B cell (primary cell): Measurements from ENCODE around the gene USH2A. TPM values are rescaled to one million over a fixed set of nuclear protein-coding genes. Genes with fewer than 3 reads are reported as not detected.

Experiments
- ATAC-seq: fragments of 200-7000 bp; cut with Tn5 transposase; one replicate; pipeline ENCODE4 v1.10.0; 2021; ENCODE audit warnings: low read depth, mild to moderate bottlenecking, moderate number of reproducible peaks, moderate library complexity
- CTCF ChIA-PET: fragments of 350-600 bp; sonication (Branson Sonifier 250); formaldehyde crosslinking; loops from one replicate; lab custom pipeline; 2021; ENCODE audit warnings: antibody characterized with exemption, inconsistent platforms; lab: Charles Lee
- POLR2A ChIA-PET: fragments of 350-600 bp; sonication (Branson Sonifier 250); formaldehyde crosslinking; loops from one replicate; lab custom pipeline; 2021; ENCODE audit warnings: antibody characterized with exemption; lab: Charles Lee
- DNase-seq: peaks from one replicate; pipeline ENCODE4 v3.0.0; 2013
- H2AFZ ChIP-seq: 2 replicates; pipeline ENCODE4 v1.6.1; 2012; ENCODE audit warnings: mild to moderate bottlenecking, low read depth, low read length; ENCODE audit not compliant: insufficient read depth, poor library complexity, severe bottlenecking
- H3K27ac ChIP-seq, 2 donors: 1 replicate in 1 of 2; 2 replicates in 1 of 2; pipeline ENCODE4 v1.5.1; 2012 to 2013; ENCODE audit warnings: low read length in 2 of 2, mild to moderate bottlenecking in 2 of 2, moderate library complexity in 1 of 2
- H3K27me3 ChIP-seq, 4 experiments: fragments of 200-600 bp in 1 of 4; sonication (generic) in 1 of 4; replicated peaks in 1 of 4; 1 replicate in 2 of 4; 2 replicates in 2 of 4; pipeline versions ENCODE4 v1.6.1 to v1.7.0; 2013 to 2016; ENCODE audit warnings: low read length in 3 of 4, mild to moderate bottlenecking in 2 of 4, mixed read lengths in 1 of 4, moderate library complexity in 1 of 4; ENCODE audit not compliant: insufficient read depth in 4 of 4, control insufficient read depth in 3 of 4; ENCODE audit errors: control extremely low read depth in 1 of 4
- H3K36me3 ChIP-seq, 2 experiments: replicated peaks in 1 of 2; 1 replicate in 1 of 2; 2 replicates in 1 of 2; pipeline versions ENCODE4 v1.6.1 to v1.7.1; 2013; ENCODE audit warnings: low read length in 1 of 2; ENCODE audit not compliant: insufficient read depth in 2 of 2, control insufficient read depth in 1 of 2; ENCODE audit errors: control extremely low read depth in 1 of 2, extremely low read depth in 1 of 2
- H3K4me1 ChIP-seq, 2 donors: fragments of 200-600 bp in 1 of 2; sonication (generic) in 1 of 2; 1 replicate in 1 of 2; 2 replicates in 1 of 2; pipeline versions ENCODE4 v1.5.1 to v1.6.1; 2013 to 2017; ENCODE audit warnings: low read length in 2 of 2; ENCODE audit not compliant: control insufficient read depth in 2 of 2, insufficient read depth in 2 of 2
- H3K4me2 ChIP-seq: replicated peaks from 2 replicates; pipeline ENCODE3; 2012; ENCODE audit warnings: mild to moderate bottlenecking, low read depth, low read length; ENCODE audit not compliant: poor library complexity, severe bottlenecking
- H3K4me3 ChIP-seq, 5 experiments: fragments of 200-600 bp in 1 of 5; sonication (generic) in 1 of 5; 1 replicate in 3 of 5; 2 replicates in 2 of 5; pipeline versions ENCODE4 v1.5.1 to v1.7.0; 2011 to 2016; ENCODE audit warnings: low read length in 4 of 5, mild to moderate bottlenecking in 4 of 5, low read depth in 2 of 5, control low read depth in 1 of 5, moderate library complexity in 1 of 5; ENCODE audit not compliant: insufficient read depth in 1 of 5; ENCODE audit errors: control extremely low read depth in 1 of 5, extremely low read depth in 1 of 5
- H3K79me2 ChIP-seq: fragments of 200-600 bp; sonication (generic); one replicate; pipeline ENCODE4 v1.6.0; 2016; ENCODE audit warnings: low read length; ENCODE audit not compliant: control insufficient read depth, insufficient read depth
- H3K9ac ChIP-seq: fragments of 200-600 bp; sonication (generic); 2 replicates; pipeline ENCODE4 v1.6.1; 2017; ENCODE audit warnings: mild to moderate bottlenecking, low read length, moderate library complexity
- H3K9me3 ChIP-seq, 3 donors: one replicate each; pipeline versions ENCODE4 v1.6.1 to v1.7.1; 2013; ENCODE audit warnings: low read length in 2 of 3; ENCODE audit not compliant: control insufficient read depth in 2 of 3, insufficient read depth in 1 of 3; ENCODE audit errors: control extremely low read depth in 1 of 3
- H4K20me1 ChIP-seq: 2 replicates; pipeline ENCODE4 v1.6.0; 2012; ENCODE audit warnings: mild to moderate bottlenecking, low read length; ENCODE audit not compliant: insufficient read depth, control insufficient read depth, poor library complexity, severe bottlenecking
- H3K27ac Mint-ChIP-seq: one replicate; pipeline ENCODE4 v1.8.0; 2021; ENCODE audit warnings: mixed read lengths
- H3K27me3 Mint-ChIP-seq: one replicate; pipeline ENCODE4 v1.8.0; 2021; ENCODE audit warnings: mixed read lengths
- H3K4me1 Mint-ChIP-seq: one replicate; pipeline ENCODE4 v1.8.0; 2021; ENCODE audit warnings: mixed read lengths
- H3K4me3 Mint-ChIP-seq: one replicate; pipeline ENCODE4 v1.8.0; 2021; ENCODE audit warnings: mixed read lengths
- H3K9me3 Mint-ChIP-seq: one replicate; pipeline ENCODE4 v1.8.0; 2022; ENCODE audit warnings: mixed read lengths; ENCODE audit not compliant: insufficient read depth
- CTCF ChIP-seq: fragments of 200-600 bp; IDR thresholded peaks from one replicate; pipeline ENCODE4 v1.8.0; 2022; ENCODE audit warnings: antibody characterized with exemption, mild to moderate bottlenecking
- EZH2 ChIP-seq: IDR thresholded peaks from 2 replicates; pipeline ENCODE4 v1.6.1; 2012; ENCODE audit warnings: borderline replicate concordance, low read depth, mild to moderate bottlenecking, moderate library complexity, low read length; ENCODE audit not compliant: insufficient read depth, poor library complexity, severe bottlenecking
- WGBS: methylation state at CpG from one replicate; pipeline ENCODE4 v1.1.5; 2013; ENCODE audit warnings: missing lambda C conversion rate; ENCODE audit not compliant: insufficient coverage; 5-methylcytosine and 5-hydroxymethylcytosine counted together
- intact Hi-C: fragments of 100-400 bp; cut with micrococcal nuclease; formaldehyde crosslinking; loops from one replicate; pipeline ENCODE4 v1.10.0; 2022
- polyA plus RNA-seq: library from polyadenylated mRNA; depleted of rRNA; stranded (reverse); fragments of >200 nt; gene quantifications from 2 replicates; pipeline ENCODE4 v1.2.3, GENCODE V29; 2012
- total RNA-seq, 2 donors: library from RNA; stranded (reverse); fragments of 120-200 nt in 1 of 2; gene quantifications; 1 replicate in 1 of 2; 2 replicates in 1 of 2; pipeline versions ENCODE4 v1.2.3 to v1.2.4, GENCODE V29; 2013 to 2022

USH2A gene
- total and polyA plus RNA-seq, 2 donors (not counting 1 experiment from before 2014, with no cell fraction given): 0.01 TPM; not detected in 1

GRCh38 chr1:216047811-216048572 is 375.3 kb downstream of the USH2A start:
- no peak overlapping the region for H2AFZ ChIP-seq
- no peaks in the 10 kb centered on the region for H3K27me3 ChIP-seq
- H3K4me2 ChIP-seq: no peak overlapping the region
- intact Hi-C loops: no loop called here
- TF ChIP-seq EZH2 (no peak), CTCF (no peak)
- H3K36me3 ChIP-seq: no peaks in the 10 kb centered on the region
- Mint-ChIP-seq H3K27me3 (no peaks in the 10 kb centered on the region), H3K4me3 (no peak overlapping the region), H3K9me3 (peaks cover 2% of the 10 kb centered on the region), H3K4me1 (no peaks in the 10 kb centered on the region), H3K27ac (no peak overlapping the region)
- H3K4me3 ChIP-seq: no peak overlapping the region
- ChIA-PET POLR2A (no interaction called here), CTCF (no interaction called here)
- no peaks in the 10 kb centered on the region for H3K9me3 ChIP-seq
- no peaks in the 10 kb centered on the region for H3K79me2 ChIP-seq
- 100% methylated on average over 1 of the region's 3 CpGs for WGBS
- no peaks in the 10 kb centered on the region for H4K20me1 ChIP-seq
- no peak overlapping the region for H3K9ac ChIP-seq
- DNase-seq (no peak), ATAC-seq (no peak)
- no peak overlapping the region for H3K27ac ChIP-seq
- H3K4me1 ChIP-seq: no peaks in the 10 kb centered on the region

GRCh38 chr1:216046336-216046735 is 376.9 kb downstream of the USH2A start:
- TF ChIP-seq EZH2: no peak
- TF ChIP-seq CTCF: no peak
- Mint-ChIP-seq H3K4me1 (no peaks in the 10 kb centered on the region), H3K27ac (no peak overlapping the region), H3K27me3 (no peaks in the 10 kb centered on the region), H3K4me3 (no peak overlapping the region), H3K9me3 (peaks cover 2% of the 10 kb centered on the region)
- Histone ChIP-seq H3K9ac (no peak overlapping the region), H2AFZ (no peak overlapping the region), H4K20me1 (no peaks in the 10 kb centered on the region), H3K4me3 (no peak overlapping the region), H3K79me2 (no peaks in the 10 kb centered on the region), H3K36me3 (no peaks in the 10 kb centered on the region), H3K27ac (no peak overlapping the region), H3K4me1 (no peaks in the 10 kb centered on the region), H3K4me2 (no peak overlapping the region), H3K9me3 (no peaks in the 10 kb centered on the region), H3K27me3 (no peaks in the 10 kb centered on the region)
- ATAC-seq: no peak
- intact Hi-C loops: no loop called here
- WGBS: no CpG with 5 or more reads among the region's 4 CpGs
- ChIA-PET CTCF (no interaction called here), POLR2A (no interaction called here)
- DNase-seq: no peak
